Tibial nerve (tissue), 4 donors: ENCODE data around the gene HNRNPA1. TPM values are rescaled to one million over a fixed set of nuclear protein-coding genes. Genes with fewer than 3 reads are reported as not detected.
A peak's percentile ranks its signal among the peaks of the same experiment; 100 is the strongest.
"Not testable (repeated sequence)": the region's sequence is repeated elsewhere in the genome, so short reads cannot be mapped to it uniquely, and the experiment has no call there.

Experiments used
- DNase-seq, 2 donors: peaks; one replicate each; pipeline ENCODE4 v3.0.0-alpha.2; 2019; ENCODE audit warnings: low spot score in 2 of 2
- H3K27ac ChIP-seq, 4 donors: fragments of 200-600 bp; sonication (generic) in 3 of 4; one replicate each; pipeline ENCODE4 v1.5.1; 2017 to 2019; ENCODE audit warnings: mild to moderate bottlenecking in 1 of 4
- H3K27me3 ChIP-seq, 2 donors: fragments of 200-600 bp; sonication (generic) in 1 of 2; one replicate each; pipeline versions ENCODE4 v1.5.1 to v1.6.0; 2017 to 2019
- H3K36me3 ChIP-seq, 3 donors: fragments of 200-600 bp; sonication (generic); one replicate each; pipeline ENCODE4 v1.5.1; 2018 to 2019
- H3K4me1 ChIP-seq, 4 donors: fragments of 200-600 bp; sonication (generic) in 3 of 4; one replicate each; pipeline ENCODE4 v1.5.1; 2017 to 2019
- H3K4me3 ChIP-seq, 4 donors: fragments of 200-600 bp; sonication (generic) in 3 of 4; one replicate each; pipeline ENCODE4 v1.5.1; 2017 to 2019; ENCODE audit warnings: mild to moderate bottlenecking in 1 of 4, moderate library complexity in 1 of 4
- H3K9me3 ChIP-seq, 4 donors: fragments of 200-600 bp; sonication (generic) in 3 of 4; one replicate each; pipeline ENCODE4 v1.5.1; 2017 to 2019
- EP300 ChIP-seq, 2 donors: sonication (generic); formaldehyde crosslinking; IDR thresholded peaks; one replicate each; pipeline ENCODE4 v1.6.1; 2017; ENCODE audit warnings: antibody characterized with exemption in 2 of 2, mild to moderate bottlenecking in 1 of 2
- POLR2A ChIP-seq, 2 donors: fragments of 450-650 bp; IDR thresholded peaks; one replicate each; pipeline ENCODE4 v1.6.1; 2017; ENCODE audit warnings: antibody characterized with exemption in 2 of 2, mild to moderate bottlenecking in 2 of 2, moderate library complexity in 2 of 2
- WGBS, 2 donors: methylation state at CpG; one replicate each; pipeline ENCODE4 v1.1.5; 2018; 5-methylcytosine and 5-hydroxymethylcytosine counted together
- total RNA-seq, 4 donors: library from RNA; depleted of rRNA; stranded (reverse); fragments of >200 nt; gene quantifications; one replicate each; pipeline ENCODE4 v1.1.0, GENCODE V29; 2016
- TF ChIP-seq, protein P1 (sequence below), 5 experiments: fragments of 200-600 bp in 3 of 5; fragments of 450-650 bp in 2 of 5; sonication (generic) in 3 of 5; IDR thresholded peaks; one replicate each; pipeline ENCODE4 v1.5.1; 2016 to 2019; ENCODE audit warnings: antibody characterized with exemption in 5 of 5, mild to moderate bottlenecking in 3 of 5, moderate library complexity in 2 of 5

The HNRNPA1 gene
- 100 to 1,000 TPM; 450 to 769 (median 570) TPM for total RNA-seq

DNA sequence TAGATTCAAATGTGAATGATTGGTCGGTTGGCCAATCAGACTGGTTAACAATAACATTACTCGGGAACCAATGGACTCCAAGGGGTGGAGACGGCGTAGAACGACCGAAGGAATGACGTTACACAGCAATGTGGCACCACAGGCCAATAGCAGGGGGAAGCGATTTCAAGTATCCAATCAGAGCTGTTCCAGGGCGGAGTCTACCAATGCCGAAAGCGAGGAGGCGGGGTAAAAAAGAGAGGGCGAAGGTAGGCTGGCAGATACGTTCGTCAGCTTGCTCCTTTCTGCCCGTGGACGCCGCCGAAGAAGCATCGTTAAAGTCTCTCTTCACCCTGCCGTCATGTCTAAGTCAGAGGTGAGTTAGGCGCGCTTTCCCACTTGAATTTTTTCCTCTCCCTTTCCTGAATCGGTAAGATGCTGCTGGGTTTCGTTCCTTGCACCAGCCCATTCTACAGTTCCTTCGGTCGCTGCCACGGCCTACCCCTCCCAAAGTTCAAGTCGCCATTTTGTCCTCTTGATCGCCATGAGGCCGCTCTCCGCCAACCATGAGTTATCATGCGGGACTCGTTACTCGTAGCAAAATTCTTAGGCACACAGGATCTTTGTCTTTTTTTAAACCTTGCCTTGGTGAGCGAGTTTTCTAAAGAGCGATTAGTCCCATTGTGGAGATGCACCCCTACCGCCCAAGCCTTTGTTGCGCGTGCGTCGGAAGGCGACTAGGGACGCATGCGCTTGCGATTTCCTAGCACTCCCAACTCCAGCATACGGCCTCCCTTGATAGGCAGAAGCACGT lies at the start of gene HNRNPA1:
Gene HNRNPA1 (plus strand): TSS at position 259 of the 793 bp plus-strand sequence. CDS start 82 bp downstream, at position 341.
- DNase-seq: peak; percentile 94 to 97
- Histone ChIP-seq H3K27ac (peak within 1 kb of the TSS; percentile 89 to 97 (median 93)), H3K36me3 (peaks cover 0 to 35% (median 4%) of the 10 kb centered on the region in 3 donors), H3K9me3 (no peaks in the 10 kb centered on the region), H3K4me1 (peaks cover 0 to 58% (median 42%) of the 10 kb centered on the region in 4 donors), H3K27me3 (no peaks in the 10 kb centered on the region), H3K4me3 (peak within 1 kb of the TSS; percentile 58 to 79 (median 66))
- TF ChIP-seq, protein P1, sequence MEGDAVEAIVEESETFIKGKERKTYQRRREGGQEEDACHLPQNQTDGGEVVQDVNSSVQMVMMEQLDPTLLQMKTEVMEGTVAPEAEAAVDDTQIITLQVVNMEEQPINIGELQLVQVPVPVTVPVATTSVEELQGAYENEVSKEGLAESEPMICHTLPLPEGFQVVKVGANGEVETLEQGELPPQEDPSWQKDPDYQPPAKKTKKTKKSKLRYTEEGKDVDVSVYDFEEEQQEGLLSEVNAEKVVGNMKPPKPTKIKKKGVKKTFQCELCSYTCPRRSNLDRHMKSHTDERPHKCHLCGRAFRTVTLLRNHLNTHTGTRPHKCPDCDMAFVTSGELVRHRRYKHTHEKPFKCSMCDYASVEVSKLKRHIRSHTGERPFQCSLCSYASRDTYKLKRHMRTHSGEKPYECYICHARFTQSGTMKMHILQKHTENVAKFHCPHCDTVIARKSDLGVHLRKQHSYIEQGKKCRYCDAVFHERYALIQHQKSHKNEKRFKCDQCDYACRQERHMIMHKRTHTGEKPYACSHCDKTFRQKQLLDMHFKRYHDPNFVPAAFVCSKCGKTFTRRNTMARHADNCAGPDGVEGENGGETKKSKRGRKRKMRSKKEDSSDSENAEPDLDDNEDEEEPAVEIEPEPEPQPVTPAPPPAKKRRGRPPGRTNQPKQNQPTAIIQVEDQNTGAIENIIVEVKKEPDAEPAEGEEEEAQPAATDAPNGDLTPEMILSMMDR (IDR thresholded peaks at IDR 0.05): no peak
- TF ChIP-seq POLR2A (IDR thresholded peaks at IDR 0.05): peak; percentile 99 to 100
- peak in 1 of 2 donors; percentile 100 for TF ChIP-seq EP300 (IDR thresholded peaks at IDR 0.05)
- WGBS, 2 donors: 0% methylated on average over 48 of the region's 48 CpGs

DNA sequence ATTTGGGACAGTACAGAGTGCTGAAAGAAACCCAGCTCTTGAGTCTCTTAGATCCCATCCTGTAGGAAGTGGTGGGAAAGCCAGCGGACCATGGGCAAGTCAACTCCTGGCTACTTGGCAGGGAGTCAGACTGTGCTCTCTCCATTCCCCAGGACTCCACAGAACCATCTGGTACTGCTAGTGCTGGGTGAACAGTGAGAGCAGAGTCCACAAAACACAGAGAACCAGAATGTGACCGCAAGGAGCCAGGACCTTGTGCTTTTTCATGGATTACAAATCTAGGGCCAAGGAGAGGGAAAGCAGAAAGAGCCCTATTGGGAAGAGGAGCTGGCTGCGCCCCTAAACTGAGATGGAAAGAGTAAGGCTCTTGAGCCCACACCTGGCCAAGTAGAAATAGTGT lies 49.3 kb upstream of the HNRNPA1 start:
- not testable (repeated sequence) for H3K27me3 ChIP-seq, H3K27ac ChIP-seq, DNase-seq, H3K4me3 ChIP-seq, H3K9me3 ChIP-seq
- peaks cover 0 to 36% (median 2%) of the 10 kb centered on the region in 4 donors for H3K4me1 ChIP-seq
- WGBS, 2 donors: 81 to 90% methylated on average over 3 of the region's 3 CpGs
- H3K36me3 ChIP-seq: peaks cover 0 to 12% (median 0%) of the 10 kb centered on the region in 3 donors

DNA sequence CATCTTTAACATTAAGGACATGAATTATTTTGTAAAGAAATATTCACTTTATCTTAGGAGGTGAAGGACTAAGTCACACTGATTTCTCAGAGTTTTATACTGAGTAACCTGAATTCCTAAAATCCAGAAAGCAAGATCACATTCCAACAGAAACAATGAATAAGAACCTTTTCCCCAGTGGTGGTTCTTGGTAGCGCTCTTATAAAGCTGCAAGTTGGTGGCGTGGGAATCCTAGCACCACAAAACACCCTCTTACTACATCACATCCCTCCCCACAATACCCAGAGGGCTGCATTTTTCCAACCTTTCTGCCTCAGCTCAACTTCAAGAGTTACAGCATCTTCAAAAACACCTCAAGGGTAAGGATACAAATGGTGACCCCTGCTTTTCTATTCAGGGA lies 47.7 kb upstream of the HNRNPA1 start:
- peaks cover 0 to 30% (median 2%) of the 10 kb centered on the region in 4 donors for H3K4me1 ChIP-seq
- H3K27me3 ChIP-seq: no peaks in the 10 kb centered on the region
- H3K36me3 ChIP-seq: peaks cover 0 to 17% (median 0%) of the 10 kb centered on the region in 3 donors
- peak in 1 of 2 donors; percentile 38 for DNase-seq
- H3K4me3 ChIP-seq: no peak overlapping the region
- TF ChIP-seq, protein P1 (IDR thresholded peaks at IDR 0.05): peak in 1 of 5 experiments; percentile 10
- no peak for TF ChIP-seq POLR2A (IDR thresholded peaks at IDR 0.05)
- no peak for TF ChIP-seq EP300 (IDR thresholded peaks at IDR 0.05)
- H3K9me3 ChIP-seq: no peaks in the 10 kb centered on the region
- peak overlapping the region in 1 of 4 donors; percentile 36 for H3K27ac ChIP-seq
- 73 to 74% methylated on average over 2 of the region's 2 CpGs for WGBS, 2 donors

DNA sequence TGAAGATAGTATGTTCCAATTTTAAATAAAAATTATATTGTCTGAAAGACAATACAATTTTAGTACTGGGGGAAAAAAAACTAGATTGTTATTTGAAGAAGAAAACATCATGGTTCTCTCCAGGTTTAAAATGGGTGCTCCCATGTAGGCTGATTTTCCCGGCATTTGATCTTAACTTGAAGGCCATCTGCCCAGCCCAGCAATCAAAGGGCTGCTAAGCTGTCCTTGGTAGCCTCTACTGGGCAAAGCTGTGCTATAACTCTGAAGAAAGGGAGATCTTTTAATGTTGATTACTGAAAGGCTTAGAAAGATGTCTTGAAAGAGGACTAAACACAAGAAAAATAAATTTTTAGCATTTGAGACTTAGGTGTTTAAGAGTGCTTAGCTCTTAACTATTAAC lies 42.0 kb upstream of the HNRNPA1 start:
- Histone ChIP-seq H3K27ac (no peak overlapping the region), H3K36me3 (peaks cover 0 to 70% (median 7%) of the 10 kb centered on the region in 3 donors), H3K9me3 (no peaks in the 10 kb centered on the region), H3K4me3 (no peak overlapping the region), H3K4me1 (no peaks in the 10 kb centered on the region), H3K27me3 (no peaks in the 10 kb centered on the region)
- TF ChIP-seq, protein P1 (IDR thresholded peaks at IDR 0.05): no peak
- TF ChIP-seq POLR2A (IDR thresholded peaks at IDR 0.05): no peak
- TF ChIP-seq EP300 (IDR thresholded peaks at IDR 0.05): no peak
- 77 to 83% methylated on average over 1 of the region's 1 CpG for WGBS, 2 donors
- no peak for DNase-seq

DNA sequence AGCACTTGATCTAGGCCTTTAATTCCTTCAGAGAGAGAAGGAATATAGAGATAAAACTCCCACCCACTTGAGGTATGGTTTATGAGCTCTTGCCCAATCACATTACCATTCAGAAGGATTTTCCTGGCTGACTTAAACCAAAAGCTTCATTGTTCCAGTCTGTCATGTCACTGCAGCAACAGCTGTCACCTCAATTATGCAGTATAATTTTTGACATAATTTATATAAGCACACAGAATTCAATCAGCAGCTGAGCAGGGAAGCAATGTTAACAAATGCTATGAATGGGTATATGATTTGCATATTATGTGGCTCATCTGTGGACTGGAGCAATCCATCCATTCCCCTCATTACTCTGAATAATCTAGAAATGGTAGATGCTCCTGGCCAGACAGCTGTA lies 40.9 kb upstream of the HNRNPA1 start:
- Histone ChIP-seq H3K4me1 (no peaks in the 10 kb centered on the region), H3K36me3 (peaks cover 0 to 81% (median 7%) of the 10 kb centered on the region in 3 donors), H3K4me3 (no peak overlapping the region), H3K9me3 (no peaks in the 10 kb centered on the region), H3K27me3 (no peaks in the 10 kb centered on the region), H3K27ac (no peak overlapping the region)
- no peak for DNase-seq
- TF ChIP-seq POLR2A (IDR thresholded peaks at IDR 0.05) (no peak), EP300 (IDR thresholded peaks at IDR 0.05) (no peak)
- TF ChIP-seq, protein P1 (IDR thresholded peaks at IDR 0.05): no peak
